GM23248 (cell line): ENCODE results near the gene ADIPOQ. TPM values are rescaled to one million over a fixed set of nuclear protein-coding genes. Genes with fewer than 3 reads are reported as not detected.
"Not testable (repeated sequence)": the region's sequence is repeated elsewhere in the genome, so short reads cannot be mapped to it uniquely, and the experiment has no call there.

ENCODE experiments used
- DNase-seq: peaks from one replicate; pipeline ENCODE4 v3.0.0-alpha.2; 2015
- H2AFZ ChIP-seq: fragments of 200-600 bp; sonication (generic); 2 replicates; pipeline ENCODE4 v1.6.1; 2016; ENCODE audit warnings: antibody characterized with exemption
- H3F3A ChIP-seq: fragments of 200-600 bp; sonication (generic); 2 replicates; pipeline ENCODE4 v1.6.1; 2016; ENCODE audit warnings: mild to moderate bottlenecking, antibody characterized with exemption, mixed run types; ENCODE audit not compliant: insufficient read depth
- H3K27ac ChIP-seq: fragments of 200-600 bp; sonication (generic); 2 replicates; pipeline ENCODE4 v1.5.1; 2016; ENCODE audit warnings: mild to moderate bottlenecking
- H3K27me3 ChIP-seq: fragments of 200-600 bp; sonication (generic); replicated peaks from 2 replicates; pipeline ENCODE4 v1.6.1; 2016; ENCODE audit warnings: mild to moderate bottlenecking; ENCODE audit not compliant: insufficient read depth
- H3K36me3 ChIP-seq: fragments of 200-600 bp; sonication (generic); 2 replicates; pipeline ENCODE4 v1.6.1; 2016; ENCODE audit warnings: low read depth, mild to moderate bottlenecking
- H3K4me1 ChIP-seq: fragments of 200-600 bp; sonication (generic); 2 replicates; pipeline ENCODE4 v1.6.1; 2016; ENCODE audit warnings: mild to moderate bottlenecking; ENCODE audit not compliant: insufficient read depth
- H3K4me2 ChIP-seq: fragments of 200-600 bp; sonication (generic); one replicate; pipeline ENCODE4 v1.6.1; 2016; ENCODE audit warnings: mild to moderate bottlenecking; ENCODE audit not compliant: unreplicated experiment
- H3K4me3 ChIP-seq: fragments of 200-600 bp; sonication (generic); 2 replicates; pipeline ENCODE4 v1.5.1; 2016; ENCODE audit warnings: mild to moderate bottlenecking
- H3K79me2 ChIP-seq: fragments of 200-600 bp; sonication (generic); 2 replicates; pipeline ENCODE4 v1.6.1; 2016; ENCODE audit warnings: mild to moderate bottlenecking; ENCODE audit not compliant: insufficient read depth
- H3K9ac ChIP-seq: fragments of 200-600 bp; sonication (generic); 2 replicates; pipeline ENCODE4 v1.6.1; 2016; ENCODE audit warnings: mild to moderate bottlenecking
- H3K9me2 ChIP-seq: fragments of 200-600 bp; sonication (generic); 2 replicates; pipeline ENCODE4 v1.6.1; 2016; ENCODE audit warnings: mixed run types, mild to moderate bottlenecking, moderate library complexity; ENCODE audit not compliant: insufficient read depth
- H3K9me3 ChIP-seq: fragments of 200-600 bp; sonication (generic); one replicate; pipeline ENCODE4 v1.6.1; 2017; ENCODE audit warnings: low read depth
- H4K20me1 ChIP-seq: fragments of 200-600 bp; sonication (generic); 2 replicates; pipeline ENCODE4 v1.6.0; 2016; ENCODE audit not compliant: insufficient read depth
- EZH2 ChIP-seq: fragments of 200-600 bp; sonication (generic); IDR thresholded peaks from 2 replicates; pipeline ENCODE4 v1.6.1; 2018; ENCODE audit warnings: antibody characterized with exemption, mild to moderate bottlenecking; ENCODE audit not compliant: insufficient read depth, poor library complexity, severe bottlenecking
- EZH2phosphoT487 ChIP-seq: fragments of 200-600 bp; sonication (generic); IDR thresholded peaks from 2 replicates; pipeline ENCODE4 v1.6.1; 2018; ENCODE audit warnings: antibody characterized with exemption, moderate library complexity, mild to moderate bottlenecking, low read depth; ENCODE audit not compliant: insufficient read depth
- WGBS, 2 experiments: methylation state at CpG; one replicate each; pipeline ENCODE4 v1.1.6; 2015 to 2017; ENCODE audit warnings: low lambda C conversion rate in 2 of 2, low coverage in 1 of 2; ENCODE audit errors: missing lambda C conversion rate in 2 of 2; 5-methylcytosine and 5-hydroxymethylcytosine counted together
- in situ Hi-C: fragments of 300-500 bp; cut with MboI; formaldehyde crosslinking; loops from 2 replicates; pipeline ENCODE4 v1.15.0; 2020
- polyA plus RNA-seq: library from polyadenylated mRNA; unstranded; fragments of >200 nt; fragmentation: Nextera tagmentation; extraction: Ambion mirVana; gene quantifications from 2 replicates; pipeline ENCODE4 v1.2.1, GENCODE V29; 2016
- total RNA-seq: library from RNA; depleted of rRNA; stranded (reverse); fragments of >200 nt; shearing (Covaris generic); gene quantifications from 2 replicates; pipeline ENCODE4 v1.2.3, GENCODE V29; 2014

The ADIPOQ gene
- total and polyA plus RNA-seq, 2 experiments from 2014 or later, result not detected

GRCh38 chr3:186888569-186888968, 46.1 kb downstream of the ADIPOQ start:
- H3K9ac ChIP-seq, result no peak overlapping the region
- whole genome bisulfite sequencing, 2 experiments, result 22 to 24% methylated on average over 6 of the region's 6 CpGs
- no peak overlapping the region for H3K27ac ChIP-seq
- no peak overlapping the region for H3K4me2 ChIP-seq
- no peaks in the 10 kb centered on the region for H4K20me1 ChIP-seq
- in situ Hi-C loops, result no loop called here
- TF ChIP-seq EZH2 (no peak), EZH2phosphoT487 (no peak)
- no peak overlapping the region for H3K4me3 ChIP-seq
- no peaks in the 10 kb centered on the region for H3K9me2 ChIP-seq
- H2AFZ ChIP-seq, result no peak overlapping the region
- no peaks in the 10 kb centered on the region for H3K4me1 ChIP-seq
- no peaks in the 10 kb centered on the region for H3K9me3 ChIP-seq
- H3K36me3 ChIP-seq, result no peaks in the 10 kb centered on the region
- no peak for DNase-seq
- H3K27me3 ChIP-seq, result peaks cover 35% of the 10 kb centered on the region
- no peaks in the 10 kb centered on the region for H3K79me2 ChIP-seq
- no peaks in the 10 kb centered on the region for H3F3A ChIP-seq

- H3K9ac ChIP-seq, DNase-seq, H3F3A ChIP-seq, H4K20me1 ChIP-seq, H3K4me1 ChIP-seq, H2AFZ ChIP-seq, H3K9me3 ChIP-seq, H3K4me2 ChIP-seq, H3K36me3 ChIP-seq, in situ Hi-C loops, H3K9me2 ChIP-seq, H3K4me3 ChIP-seq, H3K79me2 ChIP-seq, H3K27ac ChIP-seq: not testable (repeated sequence)
- 55 to 56% methylated on average over 4 of the region's 4 CpGs for WGBS, 2 experiments
- H3K27me3 ChIP-seq, result peaks cover 35% of the 10 kb centered on the region
Observed at GRCh38 chr3:186889698-186890097, 47.2 kb downstream of the ADIPOQ start.

- Histone ChIP-seq H3K4me3 (no peak overlapping the region), H3K9ac (no peak overlapping the region), H3K27me3 (peaks cover 31% of the 10 kb centered on the region), H3K9me3 (no peaks in the 10 kb centered on the region), H3K36me3 (no peaks in the 10 kb centered on the region), H3K79me2 (no peaks in the 10 kb centered on the region), H3F3A (no peaks in the 10 kb centered on the region), H4K20me1 (no peaks in the 10 kb centered on the region), H3K9me2 (no peaks in the 10 kb centered on the region), H3K27ac (no peak overlapping the region), H3K4me1 (no peaks in the 10 kb centered on the region), H3K4me2 (no peak overlapping the region), H2AFZ (no peak overlapping the region)
- no peak for TF ChIP-seq EZH2phosphoT487
- no peak for TF ChIP-seq EZH2
- no peak for DNase-seq
- in situ Hi-C loops, result no loop called here
Observed at GRCh38 chr3:186890911-186891310, 48.4 kb downstream of the ADIPOQ start.

- H3K9me3 ChIP-seq, in situ Hi-C loops, H3K79me2 ChIP-seq: not testable (repeated sequence)
Observed at GRCh38 chr3:186893071-186893470, 50.6 kb downstream of the ADIPOQ start.

GRCh38 chr3:186895406-186895805, 52.9 kb downstream of the ADIPOQ start:
- Histone ChIP-seq H4K20me1 (no peaks in the 10 kb centered on the region), H3K4me3 (no peak overlapping the region), H3K9me2 (no peaks in the 10 kb centered on the region), H3K27me3 (peaks cover 28% of the 10 kb centered on the region), H3K9ac (no peak overlapping the region), H3K4me2 (no peak overlapping the region), H3K4me1 (no peaks in the 10 kb centered on the region), H3F3A (no peaks in the 10 kb centered on the region), H3K9me3 (no peaks in the 10 kb centered on the region), H3K79me2 (no peaks in the 10 kb centered on the region), H3K36me3 (no peaks in the 10 kb centered on the region), H2AFZ (no peak overlapping the region), H3K27ac (no peak overlapping the region)
- TF ChIP-seq EZH2phosphoT487, result no peak
- no peak for TF ChIP-seq EZH2
- WGBS, 2 experiments, result 50 to 58% methylated on average over 4 to 5 of the region's 5 CpGs
- in situ Hi-C loops, result no loop called here
- no peak for DNase-seq

More at GRCh38 chr3:186893071-186893470, 50.6 kb downstream of the ADIPOQ start:
- not testable (repeated sequence) for H3K4me3 ChIP-seq, H3F3A ChIP-seq, H3K4me2 ChIP-seq, H3K9me2 ChIP-seq, H3K36me3 ChIP-seq, H3K9ac ChIP-seq, DNase-seq, H3K27ac ChIP-seq, H4K20me1 ChIP-seq, H3K4me1 ChIP-seq, H2AFZ ChIP-seq
- WGBS, 2 experiments, result no CpG with 5 or more reads among the region's 2 CpGs
- H3K27me3 ChIP-seq, result peaks cover 33% of the 10 kb centered on the region
